Hepatocyte (in vitro differentiated cells): ENCODE data around the gene CBLL2.

Experiments used
- CTCF ChIP-seq: fragments of 200-600 bp; sonication (generic); IDR thresholded peaks from 2 replicates; pipeline ENCODE4 v1.5.1; 2016; ENCODE audit warnings: antibody characterized with exemption, mild to moderate bottlenecking; ENCODE audit not compliant: poor library complexity
- EZH2phosphoT487 ChIP-seq: fragments of 200-600 bp; sonication (generic); IDR thresholded peaks from one replicate; pipeline ENCODE4 v1.6.1; 2018; ENCODE audit warnings: antibody characterized with exemption, mild to moderate bottlenecking, low read depth, moderate library complexity; ENCODE audit not compliant: unreplicated experiment, severe bottlenecking

GRCh38 chrX:22310779-22311178, 38.1 kb downstream of the CBLL2 start:
- TF ChIP-seq CTCF (no peak), EZH2phosphoT487 (no peak)
